ENCODE measurements around the gene DGKQ. TPM values are rescaled to one million over a fixed set of nuclear protein-coding genes. Genes with fewer than 3 reads are reported as not detected.

DGKQ gene
- total RNA-seq, 1 donor from 2014 or later, result 15.4 TPM

DNA sequence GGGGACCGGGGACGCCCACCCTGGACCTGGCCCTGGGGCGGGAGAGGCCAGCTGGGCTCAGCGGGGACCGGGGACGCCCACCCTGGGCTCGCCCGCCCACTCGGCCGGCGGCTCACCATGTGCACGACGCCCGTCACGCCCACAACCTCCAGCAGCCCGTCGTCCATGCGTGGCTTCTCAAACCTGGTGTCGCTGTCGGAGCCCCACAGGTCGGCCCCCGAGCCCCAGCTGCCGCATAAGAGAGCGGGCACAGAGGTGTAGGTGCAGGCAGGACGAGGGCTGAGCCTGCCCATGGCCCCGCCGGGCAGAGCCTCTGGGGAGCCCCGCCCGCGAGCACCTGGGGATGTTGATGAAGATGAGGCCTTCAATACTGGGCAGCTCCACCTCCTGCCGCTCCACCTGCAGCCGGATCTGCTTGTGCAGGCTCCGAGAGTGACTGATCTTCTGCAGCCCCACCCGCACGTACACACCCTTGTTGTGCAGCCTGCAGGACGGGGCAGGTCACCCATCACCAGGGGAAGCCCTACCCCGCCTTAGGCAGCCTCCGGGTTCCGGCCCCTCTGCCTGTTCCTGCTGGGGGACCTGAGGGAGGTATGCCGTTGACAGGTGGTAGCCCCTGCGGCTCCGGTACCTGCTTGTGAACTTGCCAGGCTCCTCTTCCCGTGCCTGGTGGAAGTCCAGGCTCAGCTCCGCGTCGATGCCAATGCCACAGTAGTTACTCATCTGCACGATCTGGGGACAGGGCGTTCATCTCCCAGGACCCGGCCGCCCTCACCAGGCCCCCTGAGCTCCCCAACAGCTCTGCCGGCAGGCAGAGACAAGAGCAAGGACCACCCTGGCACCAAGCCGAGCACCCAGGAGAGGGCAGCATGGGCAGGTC is 11.8 kb downstream of the DGKQ start:
- H3K4me3 Mint-ChIP-seq (ENCODE audit: unreplicated experiment), result no peak overlapping the region
- H3K9me3 Mint-ChIP-seq (ENCODE audit: low read depth), result no peaks in the 10 kb centered on the region
- TF ChIP-seq, protein P1, sequence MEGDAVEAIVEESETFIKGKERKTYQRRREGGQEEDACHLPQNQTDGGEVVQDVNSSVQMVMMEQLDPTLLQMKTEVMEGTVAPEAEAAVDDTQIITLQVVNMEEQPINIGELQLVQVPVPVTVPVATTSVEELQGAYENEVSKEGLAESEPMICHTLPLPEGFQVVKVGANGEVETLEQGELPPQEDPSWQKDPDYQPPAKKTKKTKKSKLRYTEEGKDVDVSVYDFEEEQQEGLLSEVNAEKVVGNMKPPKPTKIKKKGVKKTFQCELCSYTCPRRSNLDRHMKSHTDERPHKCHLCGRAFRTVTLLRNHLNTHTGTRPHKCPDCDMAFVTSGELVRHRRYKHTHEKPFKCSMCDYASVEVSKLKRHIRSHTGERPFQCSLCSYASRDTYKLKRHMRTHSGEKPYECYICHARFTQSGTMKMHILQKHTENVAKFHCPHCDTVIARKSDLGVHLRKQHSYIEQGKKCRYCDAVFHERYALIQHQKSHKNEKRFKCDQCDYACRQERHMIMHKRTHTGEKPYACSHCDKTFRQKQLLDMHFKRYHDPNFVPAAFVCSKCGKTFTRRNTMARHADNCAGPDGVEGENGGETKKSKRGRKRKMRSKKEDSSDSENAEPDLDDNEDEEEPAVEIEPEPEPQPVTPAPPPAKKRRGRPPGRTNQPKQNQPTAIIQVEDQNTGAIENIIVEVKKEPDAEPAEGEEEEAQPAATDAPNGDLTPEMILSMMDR (IDR thresholded peaks at IDR 0.05), result no peak
- peaks cover 6% of the 10 kb centered on the region for H3K36me3 Mint-ChIP-seq (ENCODE audit: low read depth)
- no peaks in the 10 kb centered on the region for H3K27me3 Mint-ChIP-seq (ENCODE audit: low read depth)
- no peak overlapping the region for H3K27ac Mint-ChIP-seq (ENCODE audit: unreplicated experiment)
- no peaks in the 10 kb centered on the region for H3K4me1 Mint-ChIP-seq (ENCODE audit: low read depth)
- peak; percentile 91 for DNase-seq (ENCODE audit: low spot score)

DNA sequence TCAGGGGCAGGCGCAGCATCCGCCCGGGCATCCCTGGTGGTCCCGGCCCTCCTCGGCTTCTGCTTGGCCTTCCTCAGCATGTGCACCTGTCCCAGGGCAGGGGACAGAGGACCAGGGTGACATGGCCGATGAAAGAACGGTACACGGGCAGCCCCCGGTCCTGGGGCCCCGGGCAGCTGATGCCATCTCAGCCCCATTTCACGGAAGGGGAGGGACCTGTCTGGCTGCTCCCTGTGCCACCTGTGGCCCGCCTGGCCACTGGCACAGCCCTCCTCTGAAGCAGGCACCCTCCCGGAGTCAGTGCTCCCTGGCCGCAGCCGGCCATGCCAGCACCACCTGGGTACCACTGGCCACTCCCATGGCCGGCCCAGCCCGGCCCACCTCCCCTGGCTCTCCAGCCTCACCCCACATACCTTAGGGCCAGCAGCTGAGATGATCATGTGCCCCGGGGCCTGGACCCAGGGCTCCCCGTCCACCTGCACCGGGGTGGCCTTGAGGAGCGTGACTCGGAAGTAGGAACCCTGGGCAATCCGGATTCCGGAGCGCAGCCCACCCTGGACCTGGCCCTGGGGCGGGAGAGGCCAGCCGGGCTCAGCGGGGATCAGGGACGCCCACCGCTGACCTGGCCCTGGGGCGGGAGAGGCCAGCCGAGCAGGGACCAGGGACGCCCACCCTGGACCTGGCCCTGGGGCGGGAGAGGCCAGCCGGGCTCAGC is 12.6 kb downstream of the DGKQ start:
- no peak overlapping the region for H3K27ac Mint-ChIP-seq (ENCODE audit: unreplicated experiment)
- no peak overlapping the region for H3K4me3 Mint-ChIP-seq (ENCODE audit: unreplicated experiment)
- peak; percentile 84 for DNase-seq (ENCODE audit: low spot score)
- no peaks in the 10 kb centered on the region for H3K4me1 Mint-ChIP-seq (ENCODE audit: low read depth)
- H3K27me3 Mint-ChIP-seq (ENCODE audit: low read depth), result no peaks in the 10 kb centered on the region
- TF ChIP-seq, protein P1 (IDR thresholded peaks at IDR 0.05), result no peak
- peaks cover 5% of the 10 kb centered on the region for H3K36me3 Mint-ChIP-seq (ENCODE audit: low read depth)
- H3K9me3 Mint-ChIP-seq (ENCODE audit: low read depth), result no peaks in the 10 kb centered on the region

DNA sequence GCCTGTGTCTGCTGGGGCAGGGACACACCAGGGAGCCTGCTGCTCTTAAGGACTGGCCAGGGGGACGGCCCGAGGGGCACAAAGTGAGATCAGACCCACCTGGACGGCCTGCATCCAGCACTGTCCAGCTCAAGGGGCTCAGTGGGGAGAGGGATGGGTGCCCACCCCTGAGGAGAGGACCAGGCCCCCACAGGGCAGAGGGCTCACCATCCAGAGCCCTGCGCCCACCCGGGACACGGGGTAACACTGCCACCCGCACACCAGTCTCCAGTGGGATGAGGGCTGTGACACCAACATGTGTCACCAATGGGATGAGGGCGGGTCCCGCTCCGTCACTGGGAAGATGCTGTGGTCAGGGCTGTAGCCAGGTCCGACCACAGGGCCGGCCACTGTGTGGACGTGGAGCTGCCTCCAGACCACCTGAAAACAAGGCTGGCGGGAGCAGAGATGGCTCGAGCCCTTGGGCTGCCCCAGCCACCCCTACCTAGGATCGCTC is 13.2 kb downstream of the DGKQ start:
- no peak overlapping the region for H3K27ac Mint-ChIP-seq (ENCODE audit: unreplicated experiment)
- peak; percentile 92 for DNase-seq (ENCODE audit: low spot score)
- no peaks in the 10 kb centered on the region for H3K4me1 Mint-ChIP-seq (ENCODE audit: low read depth)
- H3K4me3 Mint-ChIP-seq (ENCODE audit: unreplicated experiment), result no peak overlapping the region
- H3K27me3 Mint-ChIP-seq (ENCODE audit: low read depth), result no peaks in the 10 kb centered on the region
- H3K9me3 Mint-ChIP-seq (ENCODE audit: low read depth), result no peaks in the 10 kb centered on the region
- peaks cover 5% of the 10 kb centered on the region for H3K36me3 Mint-ChIP-seq (ENCODE audit: low read depth)
- TF ChIP-seq, protein P1 (IDR thresholded peaks at IDR 0.05), result no peak

DNA sequence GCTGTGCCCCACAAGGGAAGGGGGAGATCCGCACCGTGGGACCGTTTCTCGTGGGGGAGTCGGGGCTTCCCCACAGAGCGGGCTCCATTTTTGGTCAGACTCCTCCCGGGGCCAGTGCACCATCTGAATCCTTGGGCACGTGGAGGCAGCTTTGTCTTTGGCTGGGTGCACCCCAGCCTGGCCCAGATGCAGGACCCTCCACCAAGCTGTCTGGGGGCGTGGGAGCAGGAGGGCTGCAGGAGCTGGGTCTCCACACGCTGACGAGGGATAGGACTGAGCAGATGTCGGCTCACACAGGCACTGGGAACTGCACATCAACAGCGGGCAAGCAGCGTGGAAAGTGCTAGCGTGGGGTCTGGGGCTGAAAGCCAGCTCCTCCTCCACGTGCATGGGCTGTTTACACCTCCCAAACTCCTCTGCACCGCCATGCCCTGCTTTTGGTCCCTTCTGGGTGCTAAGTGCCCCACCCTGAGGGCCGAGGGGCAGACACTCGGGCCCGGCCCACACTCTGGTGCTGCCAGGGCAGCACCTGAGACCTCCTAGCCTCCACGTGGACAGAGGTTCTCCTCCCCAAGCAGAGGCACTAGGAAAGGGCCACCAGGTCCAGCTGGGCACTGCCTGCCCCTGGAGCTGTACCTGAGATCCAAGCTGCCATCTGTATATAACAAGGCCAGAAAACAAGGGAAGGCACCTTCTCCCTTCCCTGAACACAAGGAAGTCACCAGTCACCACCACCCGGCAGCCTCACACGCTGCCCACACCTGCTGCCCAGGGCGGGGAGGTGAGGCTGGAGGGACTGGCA is 13.8 kb downstream of the DGKQ start:
- peak; percentile 80 for DNase-seq (ENCODE audit: low spot score)
- Mint-ChIP-seq H3K27ac (ENCODE audit: unreplicated experiment) (no peak overlapping the region), H3K36me3 (ENCODE audit: low read depth) (peaks cover 9% of the 10 kb centered on the region), H3K9me3 (ENCODE audit: low read depth) (no peaks in the 10 kb centered on the region), H3K4me3 (ENCODE audit: unreplicated experiment) (no peak overlapping the region), H3K4me1 (ENCODE audit: low read depth) (no peaks in the 10 kb centered on the region), H3K27me3 (ENCODE audit: low read depth) (no peaks in the 10 kb centered on the region)
- TF ChIP-seq, protein P1 (IDR thresholded peaks at IDR 0.05), result no peak

Data from chondrocyte (in vitro differentiated cells).